Heart right ventricle (tissue), 16 donors: ENCODE measurements around the gene TPH1. TPM values are rescaled to one million over a fixed set of nuclear protein-coding genes. Genes with fewer than 3 reads are reported as not detected.

Experiments used
- ATAC-seq, 8 donors: fragments of 200-7000 bp; cut with Tn5 transposase; one replicate each; pipeline ENCODE4 v1.9.1; 2020; ENCODE audit warnings: mild to moderate bottlenecking in 8 of 8, moderate library complexity in 8 of 8, moderate number of reproducible peaks in 1 of 8
- DNase-seq, 2 donors: peaks; one replicate each; pipeline ENCODE4 v3.0.0-alpha.2; 2020
- H3K27ac ChIP-seq, 10 donors: fragments of 200-600 bp; sonication (generic) in 2 of 10; one replicate each; pipeline versions ENCODE4 v1.5.0 to v1.8.0; 2020 to 2022; ENCODE audit warnings: mild to moderate bottlenecking in 3 of 10
- H3K27me3 ChIP-seq, 7 donors: fragments of 200-600 bp; one replicate each; pipeline ENCODE4 v1.8.0; 2021 to 2022; ENCODE audit warnings: mild to moderate bottlenecking in 2 of 7
- H3K36me3 ChIP-seq, 9 donors: fragments of 200-600 bp; sonication (generic) in 1 of 9; one replicate each; pipeline versions ENCODE4 v1.5.0 to v1.8.0; 2020 to 2022; ENCODE audit warnings: mild to moderate bottlenecking in 2 of 9
- H3K4me1 ChIP-seq, 9 donors: fragments of 200-600 bp; sonication (generic) in 1 of 9; one replicate each; pipeline versions ENCODE4 v1.5.0 to v1.8.0; 2020 to 2022; ENCODE audit warnings: mild to moderate bottlenecking in 4 of 9
- H3K4me3 ChIP-seq, 10 donors: fragments of 200-600 bp; sonication (generic) in 2 of 10; one replicate each; pipeline versions ENCODE4 v1.5.0 to v1.8.0; 2020 to 2022; ENCODE audit warnings: mild to moderate bottlenecking in 7 of 10, moderate library complexity in 2 of 10
- H3K9me3 ChIP-seq, 11 donors: fragments of 200-600 bp in 10 of 11; sonication (generic) in 2 of 11; one replicate each; pipeline versions ENCODE4 v1.5.0 to v1.8.0; 2013 to 2022; ENCODE audit warnings: mild to moderate bottlenecking in 2 of 11, control low read depth in 1 of 11, moderate library complexity in 1 of 11
- CTCF ChIP-seq, 9 donors: fragments of 200-600 bp; sonication (generic) in 2 of 9; IDR thresholded peaks; one replicate each; pipeline versions ENCODE4 v1.5.0 to v1.8.0; 2021 to 2022; ENCODE audit warnings: antibody characterized with exemption in 9 of 9, mild to moderate bottlenecking in 5 of 9, moderate library complexity in 1 of 9
- WGBS, 2 donors: extraction: QIAGEN DNeasy Blood & Tissue Kit; methylation state at CpG; one replicate each; pipeline ENCODE4 v1.1.7; 2013; ENCODE audit warnings: inconsistent platforms in 1 of 2; 5-methylcytosine and 5-hydroxymethylcytosine counted together
- intact Hi-C, 10 donors: fragments of 100-400 bp; cut with DNase I; formaldehyde crosslinking; loops; one replicate each; pipeline versions ENCODE4 v1.11.1 to v1.14.2; 2022
- polyA plus RNA-seq, 2 donors: library from polyadenylated mRNA; stranded (reverse); fragments of 200-250 nt; gene quantifications; one replicate each; pipeline ENCODE4 v1.2.3, GENCODE V29; 2013
- total RNA-seq, 10 donors: library from RNA; stranded (reverse); fragmentation: NEBNext Ultra II Directional in 3 of 10; extraction: Animal tissue kit (Norgen Biotek cat#: 25700) in 3 of 10; gene quantifications; one replicate each; pipeline versions ENCODE4 v1.2.1 to v1.2.4, GENCODE V29; 2021 to 2023
- donor health status: Arrhythmogenic right ventricular cardiomyopathy.
- donor health status: ischemic (EF 13 %, LVEDD 7.1; RV severe dilation, severe dysfunction).
- donor health status: healthy with polysubstance abuse.
- donor health status: DM: no; HTN: yes; CAD: no.
- donor health status: DM: no; HTN: no; CAD: no.
- donor health status: ischemic (EF 25% LVEDD 6.9; RV normal size, moderate dysfunction).
- donor health status: ischemic (EF 25% LVEDD 5.7; RV mildly dilated, moderate dysfunction).
- donor health status: healthy.
- donor health status: DM: yes; HTN: yes; CAD: no.
- donor health status: Ischemic cardiomyopathy.
- donor health status: ischemic (EF 35%, LVEDD 5.7; RV mildly dilated, moderate dysfunction).
- donor health status: nonischemic (EF 11% LVEDD 7.7; RV severe dilation, severe dysfunction).
- donor health status: DM: yes; HTN: yes; CAD: no.
- donor health status: PGD.
- donor health status: ischemic (EF 29% LVEDD 5.4; RV normal size, mild dysfunction).
- donor health status: nonischemic (EF 23%, LVEDD 6.1; RV moderate dilation, normal function).

TPH1 gene
- total and polyA plus RNA-seq, 12 donors, result 0.03 to 0.29 (median 0.07) TPM

GRCh38 chr11:18065572-18065971 is 19.5 kb upstream of the TPH1 start:
- H3K4me1 ChIP-seq, result no peaks in the 10 kb centered on the region
- TF ChIP-seq CTCF (IDR thresholded peaks at IDR 0.05), result no peak
- no peak for ATAC-seq
- no peak overlapping the region for H3K27ac ChIP-seq
- H3K27me3 ChIP-seq, result no peaks in the 10 kb centered on the region
- no peak for DNase-seq
- 83 to 90% methylated on average over 8 of the region's 8 CpGs for WGBS, 2 donors
- no peaks in the 10 kb centered on the region for H3K36me3 ChIP-seq
- intact Hi-C loops, result no loop called here
- no peak overlapping the region for H3K4me3 ChIP-seq
- no peaks in the 10 kb centered on the region for H3K9me3 ChIP-seq

GRCh38 chr11:18064450-18065054 is 18.5 kb upstream of the TPH1 start:
- no peak for ATAC-seq
- Histone ChIP-seq H3K9me3 (no peaks in the 10 kb centered on the region), H3K36me3 (no peaks in the 10 kb centered on the region), H3K27me3 (no peaks in the 10 kb centered on the region), H3K4me3 (no peak overlapping the region), H3K4me1 (no peaks in the 10 kb centered on the region), H3K27ac (no peak overlapping the region)
- intact Hi-C loops, result no loop called here
- no peak for DNase-seq
- TF ChIP-seq CTCF (IDR thresholded peaks at IDR 0.05), result no peak
- WGBS, 2 donors, result 89% methylated on average over 7 of the region's 7 CpGs

GRCh38 chr11:18063862-18064434 is 17.9 kb upstream of the TPH1 start:
- H3K27me3 ChIP-seq, result no peaks in the 10 kb centered on the region
- WGBS, 2 donors, result 77 to 78% methylated on average over 4 of the region's 4 CpGs
- DNase-seq, result no peak
- H3K9me3 ChIP-seq, result no peaks in the 10 kb centered on the region
- no peak for ATAC-seq
- H3K27ac ChIP-seq, result no peak overlapping the region
- H3K4me1 ChIP-seq, result no peaks in the 10 kb centered on the region
- intact Hi-C loops, result no loop called here
- no peak overlapping the region for H3K4me3 ChIP-seq
- no peak for TF ChIP-seq CTCF (IDR thresholded peaks at IDR 0.05)
- H3K36me3 ChIP-seq, result no peaks in the 10 kb centered on the region

- no peak overlapping the region for H3K27ac ChIP-seq
- H3K4me3 ChIP-seq, result no peak overlapping the region
- no peak for TF ChIP-seq CTCF (IDR thresholded peaks at IDR 0.05)
- no peak for DNase-seq
- ATAC-seq, result no peak
- no peaks in the 10 kb centered on the region for H3K9me3 ChIP-seq
- no peaks in the 10 kb centered on the region for H3K36me3 ChIP-seq
- H3K27me3 ChIP-seq, result no peaks in the 10 kb centered on the region
- intact Hi-C loops, result no loop called here
- WGBS, 2 donors, result 79 to 87% methylated on average over 5 of the region's 5 CpGs
- H3K4me1 ChIP-seq, result no peaks in the 10 kb centered on the region
These were observed 17.1 kb upstream of the TPH1 start for GRCh38 chr11:18063125-18063524.
